HUDEP-2 (cell line): ENCODE measurements around the gene DIS3.
"Not testable (repeated sequence)": the region's sequence is repeated elsewhere in the genome, so short reads cannot be mapped to it uniquely, and the experiment has no call there.

ENCODE experiments used
- DNase-seq, 76 experiments: peaks; one replicate each; lab custom pipeline; 2025; ENCODE audit not compliant: unreplicated experiment in 76 of 76; lab: John Stamatoyannopoulos, UW

The DIS3 gene, protein sequence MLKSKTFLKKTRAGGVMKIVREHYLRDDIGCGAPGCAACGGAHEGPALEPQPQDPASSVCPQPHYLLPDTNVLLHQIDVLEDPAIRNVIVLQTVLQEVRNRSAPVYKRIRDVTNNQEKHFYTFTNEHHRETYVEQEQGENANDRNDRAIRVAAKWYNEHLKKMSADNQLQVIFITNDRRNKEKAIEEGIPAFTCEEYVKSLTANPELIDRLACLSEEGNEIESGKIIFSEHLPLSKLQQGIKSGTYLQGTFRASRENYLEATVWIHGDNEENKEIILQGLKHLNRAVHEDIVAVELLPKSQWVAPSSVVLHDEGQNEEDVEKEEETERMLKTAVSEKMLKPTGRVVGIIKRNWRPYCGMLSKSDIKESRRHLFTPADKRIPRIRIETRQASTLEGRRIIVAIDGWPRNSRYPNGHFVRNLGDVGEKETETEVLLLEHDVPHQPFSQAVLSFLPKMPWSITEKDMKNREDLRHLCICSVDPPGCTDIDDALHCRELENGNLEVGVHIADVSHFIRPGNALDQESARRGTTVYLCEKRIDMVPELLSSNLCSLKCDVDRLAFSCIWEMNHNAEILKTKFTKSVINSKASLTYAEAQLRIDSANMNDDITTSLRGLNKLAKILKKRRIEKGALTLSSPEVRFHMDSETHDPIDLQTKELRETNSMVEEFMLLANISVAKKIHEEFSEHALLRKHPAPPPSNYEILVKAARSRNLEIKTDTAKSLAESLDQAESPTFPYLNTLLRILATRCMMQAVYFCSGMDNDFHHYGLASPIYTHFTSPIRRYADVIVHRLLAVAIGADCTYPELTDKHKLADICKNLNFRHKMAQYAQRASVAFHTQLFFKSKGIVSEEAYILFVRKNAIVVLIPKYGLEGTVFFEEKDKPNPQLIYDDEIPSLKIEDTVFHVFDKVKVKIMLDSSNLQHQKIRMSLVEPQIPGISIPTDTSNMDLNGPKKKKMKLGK

GRCh38 chr13:72781451-72782439, at the start of gene DIS3, which contains the start of gene PIBF1:
Gene DIS3 (minus strand): TSS chr13:72781900. CDS start chr13:72781832, 68 bp downstream.
Gene PIBF1 (plus strand): TSS chr13:72782133. CDS start chr13:72783470, 1,337 bp downstream.
- peak; percentile 44 to 99 (median 95) for DNase-seq

GRCh38 chr13:72823724-72824123, 42.0 kb upstream of the DIS3 start:
- no peak for DNase-seq

- no peak for DNase-seq
These were observed 41.4 kb upstream of the DIS3 start for GRCh38 chr13:72823081-72823480.

GRCh38 chr13:72820898-72821279, 39.2 kb upstream of the DIS3 start:
- DNase-seq, result no peak

DNA sequence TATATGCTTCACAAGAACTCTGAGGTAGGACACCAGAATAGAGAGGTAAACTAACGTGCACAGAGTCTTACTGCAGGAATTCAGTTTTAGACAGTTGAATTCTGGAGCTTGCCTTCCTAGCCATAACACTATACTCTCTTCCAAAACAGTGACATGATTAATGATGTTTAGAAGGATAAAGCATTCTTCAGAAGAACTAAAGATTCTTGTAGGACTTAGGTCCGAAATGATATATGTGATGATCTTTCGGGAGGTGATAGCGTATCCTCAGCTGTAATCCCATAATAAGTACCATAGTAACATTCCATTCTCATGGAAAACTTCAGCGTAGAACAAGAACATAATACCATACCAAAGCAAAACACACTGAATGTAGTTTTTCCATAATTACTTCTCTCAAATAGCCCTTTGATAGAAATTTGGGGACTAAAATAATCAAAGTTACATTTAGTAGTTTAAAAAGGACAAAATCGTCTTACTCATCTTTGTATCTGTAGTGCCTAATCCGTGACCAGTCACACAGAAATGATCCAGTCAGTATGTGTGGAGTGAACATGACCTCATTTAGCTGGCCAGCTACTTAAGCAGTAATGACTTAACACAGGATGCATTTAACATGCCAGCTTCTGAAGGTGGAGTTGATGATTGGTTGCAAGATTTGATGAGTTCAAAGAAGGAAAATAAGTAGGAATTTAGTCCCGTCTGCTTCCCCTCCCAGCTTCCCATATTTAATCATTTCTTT, 38.6 kb upstream of the DIS3 start:
- no peak for DNase-seq

GRCh38 chr13:72808917-72809500, 27.3 kb upstream of the DIS3 start:
- peak in 10 of 76 experiments; percentile 1 to 25 (median 4) for DNase-seq

DNA sequence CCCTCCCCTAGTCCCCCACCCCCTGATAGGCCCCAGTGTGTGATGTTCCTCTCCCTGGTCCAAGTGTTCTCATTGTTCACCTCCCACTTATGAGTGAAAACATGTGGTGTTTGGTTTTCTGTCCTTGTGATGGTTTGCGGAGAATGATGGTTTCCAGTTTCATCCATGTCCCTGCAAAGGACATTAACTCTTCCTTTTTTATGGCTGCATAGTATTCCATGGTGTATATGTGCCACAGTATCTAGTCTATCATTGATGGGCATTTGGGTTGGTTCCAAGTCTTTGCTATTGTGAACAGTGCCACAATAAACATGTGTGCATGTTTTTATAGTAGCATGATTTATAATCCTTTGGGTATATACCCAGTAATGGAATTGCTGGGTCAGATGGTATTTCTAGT, 24.8 kb upstream of the DIS3 start:
- DNase-seq, result not testable (repeated sequence)

DNA sequence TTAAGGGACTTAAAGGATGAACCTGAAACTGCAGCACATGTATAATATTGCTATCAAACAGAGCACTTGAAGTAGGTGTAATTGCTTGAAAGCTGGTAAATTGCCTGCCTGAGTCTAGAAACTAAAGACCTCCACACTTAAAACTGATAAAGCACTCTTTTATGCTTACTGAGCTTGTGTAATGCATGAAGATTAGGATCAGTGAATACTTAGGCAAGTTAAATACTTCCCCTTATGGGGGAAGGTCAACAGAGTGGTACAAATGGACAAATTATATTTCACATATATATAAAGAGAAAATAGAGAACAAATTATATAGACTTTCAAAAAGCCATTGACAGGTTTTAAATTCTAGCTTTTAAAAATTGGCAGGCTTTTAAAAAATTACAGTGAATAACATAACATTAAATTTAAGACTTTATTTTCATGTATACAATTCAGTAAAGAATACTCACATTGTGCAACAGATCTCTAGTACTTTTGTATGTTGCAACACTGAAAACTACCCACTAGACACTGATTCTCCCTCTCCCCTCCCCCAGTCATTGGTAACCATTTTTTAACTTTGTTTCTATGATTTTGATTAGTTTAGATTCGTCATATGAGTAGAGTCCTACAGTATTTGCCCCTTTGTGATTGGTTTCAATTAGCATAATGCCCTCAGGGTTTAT, 24.1 kb upstream of the DIS3 start:
- DNase-seq, result peak in 1 of 76 experiments; percentile 5

GRCh38 chr13:72804301-72804700, 22.6 kb upstream of the DIS3 start:
- no peak for DNase-seq

GRCh38 chr13:72798817-72799216, 17.1 kb upstream of the DIS3 start:
- DNase-seq, result no peak

DNA sequence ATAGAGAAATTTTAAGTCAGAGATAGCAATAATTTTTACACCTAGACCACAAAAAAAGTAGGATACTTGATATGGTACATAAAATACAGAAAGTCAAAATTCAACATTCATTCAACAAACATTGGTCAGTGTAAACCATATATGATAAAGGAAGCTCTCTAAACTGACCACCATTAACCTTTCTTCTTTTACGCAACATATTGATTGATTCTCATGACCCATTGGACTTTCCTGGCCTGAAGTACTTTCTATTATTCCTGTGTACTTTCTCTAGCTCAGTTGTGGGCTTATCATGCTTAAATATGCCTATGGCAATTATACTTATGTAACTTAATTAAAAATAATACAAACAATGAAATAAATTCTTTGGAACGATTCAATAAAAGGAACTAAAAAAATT, 10.9 kb upstream of the DIS3 start:
- no peak for DNase-seq

GRCh38 chr13:72788831-72789230, 7.1 kb upstream of the DIS3 start:
- no peak for DNase-seq

DNA sequence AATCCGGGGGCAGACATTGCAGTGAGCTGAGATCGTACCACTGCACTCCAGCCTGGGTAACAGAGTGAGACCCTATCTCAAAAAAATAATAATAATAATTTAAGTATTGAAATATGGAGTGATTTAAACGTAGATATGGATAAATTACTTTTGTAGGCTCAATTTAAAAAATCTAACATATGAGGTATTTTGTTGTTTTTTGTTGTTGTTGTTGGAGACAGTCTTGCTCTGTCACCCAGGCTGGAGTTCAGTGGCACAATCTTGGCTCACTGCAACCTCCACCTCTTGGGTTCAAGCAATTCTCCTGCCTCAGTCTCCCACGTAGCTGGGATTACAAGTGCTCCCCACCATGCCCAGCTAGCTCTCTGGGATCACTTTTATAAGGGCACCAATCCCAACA, 3.0 kb upstream of the DIS3 start:
- not testable (repeated sequence) for DNase-seq

DNA sequence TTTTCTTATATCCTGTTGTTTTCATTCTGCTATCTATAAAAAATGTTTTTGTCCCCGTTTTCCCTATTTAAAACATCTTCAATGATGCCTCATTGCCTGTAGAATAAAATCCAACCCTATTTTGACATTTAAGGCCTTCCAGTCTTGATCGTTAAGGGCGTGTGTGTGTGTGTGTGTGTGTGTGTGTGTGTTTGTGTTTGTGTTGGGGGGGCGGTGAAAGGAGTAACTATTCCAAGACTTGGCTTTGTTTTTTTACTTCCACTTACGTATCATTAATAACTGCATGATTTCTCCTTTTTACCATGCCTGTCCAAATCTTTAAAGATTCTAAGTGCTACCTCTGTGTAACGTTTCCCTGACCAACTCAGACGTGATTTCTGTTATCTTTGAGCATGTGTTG, 1.0 kb upstream of the DIS3 start:
- DNase-seq, result peak in 1 of 76 experiments; percentile 1

DNA sequence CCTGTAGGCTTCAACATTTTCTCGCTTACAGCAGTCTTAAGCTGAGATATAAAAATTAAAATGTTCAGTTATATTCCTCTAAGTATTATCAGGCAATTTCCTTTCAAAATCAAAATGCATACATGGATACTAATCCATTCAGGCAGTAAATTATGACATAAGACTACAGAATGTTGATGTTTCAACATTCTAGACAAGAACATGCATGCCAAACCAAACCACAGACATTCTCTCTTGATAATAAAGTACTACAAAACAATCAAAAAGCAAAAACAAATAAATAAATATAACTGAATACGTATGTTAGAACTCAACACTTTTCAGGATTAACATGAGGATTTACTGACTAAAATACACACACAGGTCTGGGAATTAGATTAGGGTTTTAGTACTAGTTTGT, 7.7 kb downstream of the DIS3 start:
- DNase-seq, result no peak

DNA sequence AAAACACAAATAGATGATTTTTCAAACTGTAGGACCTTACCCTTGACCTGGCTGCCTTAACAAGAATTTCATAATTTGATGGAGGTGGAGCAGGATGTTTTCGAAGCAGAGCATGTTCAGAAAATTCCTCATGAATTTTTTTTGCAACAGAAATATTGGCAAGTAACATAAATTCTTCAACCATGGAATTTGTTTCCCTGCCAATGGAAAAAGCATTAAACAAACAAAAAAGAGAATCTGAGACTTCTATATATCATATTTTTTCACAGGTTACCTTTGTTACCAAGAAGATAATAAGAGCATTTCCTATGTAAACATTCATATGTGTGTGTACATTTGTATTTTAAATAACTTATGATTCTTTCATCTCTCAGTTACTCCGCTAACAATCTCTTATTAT, 18.3 kb downstream of the DIS3 start:
- DNase-seq, result no peak

DNA sequence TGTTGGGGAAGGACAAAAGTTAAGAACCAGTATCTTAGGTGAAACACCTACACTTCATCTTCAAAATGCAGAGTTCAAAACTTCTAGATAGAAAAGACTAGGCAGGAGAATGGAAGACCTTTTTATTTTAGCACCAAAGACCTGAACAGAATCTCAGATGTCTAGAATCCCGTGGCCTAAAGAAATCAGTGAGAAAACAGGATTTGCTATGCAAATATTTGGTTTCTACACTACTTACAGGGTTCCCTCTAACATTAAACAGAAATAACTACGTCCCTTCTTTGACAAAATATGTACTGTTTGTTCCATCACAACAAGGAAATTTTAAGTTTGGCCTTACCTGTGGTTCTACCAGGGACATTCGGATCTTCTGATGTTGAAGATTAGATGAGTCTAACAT, 21.5 kb downstream of the DIS3 start:
- no peak for DNase-seq

- no peak for DNase-seq
These were observed 23.7 kb downstream of the DIS3 start for GRCh38 chr13:72757792-72758535.
